CD14-positive monocyte (primary cell): Measurements from ENCODE around the gene ERICH4. TPM values are rescaled to one million over a fixed set of nuclear protein-coding genes. Genes with fewer than 3 reads are reported as not detected.

ENCODE experiments used
- DNase-seq, 3 donors: peaks; one replicate each; pipeline ENCODE4 v3.0.0-alpha.2; 2011 to 2022
- H2AFZ ChIP-seq: 2 replicates; pipeline ENCODE4 v1.6.0; 2012; ENCODE audit warnings: mild to moderate bottlenecking, low read depth, low read length, inconsistent platforms; ENCODE audit not compliant: insufficient read depth, poor library complexity, severe bottlenecking
- H3K27ac ChIP-seq, 2 donors: 1 replicate in 1 of 2; 2 replicates in 1 of 2; pipeline ENCODE4 v1.5.1; 2012 to 2013; ENCODE audit warnings: low read length in 2 of 2, control low read depth in 1 of 2, inconsistent platforms in 1 of 2, low read depth in 1 of 2, mild to moderate bottlenecking in 1 of 2
- H3K27me3 ChIP-seq, 2 donors: one replicate each; pipeline versions ENCODE4 v1.6.0 to v1.6.1; 2011 to 2013; ENCODE audit warnings: low read length in 2 of 2; ENCODE audit not compliant: control insufficient read depth in 2 of 2, insufficient read depth in 2 of 2
- H3K36me3 ChIP-seq, 2 donors: replicated peaks in 1 of 2; 1 replicate in 1 of 2; 2 replicates in 1 of 2; pipeline versions ENCODE4 v1.5.1 to v1.6.1; 2012 to 2013; ENCODE audit warnings: low read length in 2 of 2, control low read depth in 1 of 2, inconsistent platforms in 1 of 2, mild to moderate bottlenecking in 1 of 2; ENCODE audit not compliant: insufficient read depth in 2 of 2, control insufficient read depth in 1 of 2
- H3K4me1 ChIP-seq, 2 donors: 1 replicate in 1 of 2; 2 replicates in 1 of 2; pipeline versions ENCODE4 v1.5.1 to v1.6.1; 2012 to 2013; ENCODE audit warnings: low read length in 2 of 2, control low read depth in 1 of 2, inconsistent platforms in 1 of 2, mild to moderate bottlenecking in 1 of 2, moderate library complexity in 1 of 2; ENCODE audit not compliant: insufficient read depth in 2 of 2, control insufficient read depth in 1 of 2
- H3K4me2 ChIP-seq: replicated peaks from 2 replicates; pipeline ENCODE3; 2012; ENCODE audit warnings: low read length, moderate library complexity, mild to moderate bottlenecking; ENCODE audit not compliant: poor library complexity, severe bottlenecking; ENCODE audit errors: extremely low read depth
- H3K4me3 ChIP-seq, 3 experiments: fragments of 200-600 bp in 1 of 3; sonication (generic) in 1 of 3; replicated peaks in 1 of 3; 1 replicate in 2 of 3; 2 replicates in 1 of 3; pipeline ENCODE4 v1.5.1; 2011 to 2013; ENCODE audit warnings: low read length in 3 of 3, mild to moderate bottlenecking in 3 of 3, control low read depth in 2 of 3, low read depth in 2 of 3, inconsistent platforms in 1 of 3, moderate library complexity in 1 of 3
- H3K79me2 ChIP-seq: 2 replicates; pipeline ENCODE4 v1.6.0; 2012; ENCODE audit warnings: mild to moderate bottlenecking, control low read depth, inconsistent platforms, low read length, moderate library complexity; ENCODE audit not compliant: insufficient read depth
- H3K9ac ChIP-seq: 2 replicates; pipeline ENCODE4 v1.6.0; 2017; ENCODE audit warnings: low read length, mild to moderate bottlenecking; ENCODE audit not compliant: insufficient read depth, poor library complexity, severe bottlenecking
- H3K9me3 ChIP-seq, 2 donors: replicated peaks in 1 of 2; 1 replicate in 1 of 2; 2 replicates in 1 of 2; pipeline versions ENCODE4 v1.5.1 to v1.6.1; 2012 to 2013; ENCODE audit warnings: low read length in 2 of 2, control low read depth in 1 of 2; ENCODE audit not compliant: control insufficient read depth in 1 of 2, insufficient read depth in 1 of 2
- H4K20me1 ChIP-seq: 2 replicates; pipeline ENCODE4 v1.6.0; 2012; ENCODE audit warnings: mild to moderate bottlenecking, low read length, control low read depth, moderate library complexity; ENCODE audit not compliant: insufficient read depth
- H3K27ac Mint-ChIP-seq, 7 donors: one replicate each; pipeline ENCODE4 v1.8.0; 2020; ENCODE audit warnings: mild to moderate bottlenecking in 7 of 7, mixed read lengths in 7 of 7, moderate library complexity in 6 of 7, inconsistent platforms in 2 of 7
- H3K27me3 Mint-ChIP-seq, 3 donors: one replicate each; pipeline ENCODE4 v1.8.0; 2021 to 2022; ENCODE audit warnings: low read depth in 3 of 3, mild to moderate bottlenecking in 3 of 3, mixed read lengths in 3 of 3, moderate library complexity in 3 of 3, inconsistent platforms in 1 of 3
- H3K36me3 Mint-ChIP-seq, 2 donors: one replicate each; pipeline ENCODE4 v1.8.0; 2020; ENCODE audit warnings: mixed read lengths in 2 of 2, inconsistent platforms in 1 of 2, mild to moderate bottlenecking in 1 of 2
- H3K4me1 Mint-ChIP-seq: one replicate; pipeline ENCODE4 v1.8.0; 2020; ENCODE audit warnings: mild to moderate bottlenecking, mixed read lengths
- H3K4me3 Mint-ChIP-seq, 2 donors: one replicate each; pipeline ENCODE4 v1.8.0; 2020; ENCODE audit warnings: mild to moderate bottlenecking in 2 of 2, mixed read lengths in 2 of 2, moderate library complexity in 1 of 2
- H3K9me3 Mint-ChIP-seq, 7 donors: one replicate each; pipeline ENCODE4 v1.8.0; 2020 to 2022; ENCODE audit warnings: mixed read lengths in 7 of 7, mild to moderate bottlenecking in 6 of 7, moderate library complexity in 6 of 7, inconsistent platforms in 2 of 7
- CTCF ChIP-seq: fragments of 200-600 bp; IDR thresholded peaks from one replicate; pipeline ENCODE4 v1.8.0; 2022; ENCODE audit warnings: antibody characterized with exemption, mild to moderate bottlenecking
- WGBS: methylation state at CpG from one replicate; pipeline ENCODE4 v1.1.5; 2013; ENCODE audit warnings: missing lambda C conversion rate; ENCODE audit not compliant: insufficient coverage; 5-methylcytosine and 5-hydroxymethylcytosine counted together
- intact Hi-C, 2 donors: fragments of 100-400 bp; cut with micrococcal nuclease; formaldehyde crosslinking; loops; one replicate each; pipeline versions ENCODE4 v1.15.0 to v1.15.1; 2023
- polyA plus RNA-seq, 3 donors: library from polyadenylated mRNA; depleted of rRNA in 1 of 3; unstranded in 2 of 3; stranded (reverse) in 1 of 3; fragments of 300-500 nt in 2 of 3; fragments of >200 nt in 1 of 3; fragmentation: Illumina TruSeq in 2 of 3; gene quantifications; 1 replicate in 2 of 3; 2 replicates in 1 of 3; pipeline ENCODE4 v1.2.3, GENCODE V29; 2012 to 2021

ERICH4 gene
- polyA plus RNA-seq, 3 donors = 0.09 TPM; not detected in 2

DNA sequence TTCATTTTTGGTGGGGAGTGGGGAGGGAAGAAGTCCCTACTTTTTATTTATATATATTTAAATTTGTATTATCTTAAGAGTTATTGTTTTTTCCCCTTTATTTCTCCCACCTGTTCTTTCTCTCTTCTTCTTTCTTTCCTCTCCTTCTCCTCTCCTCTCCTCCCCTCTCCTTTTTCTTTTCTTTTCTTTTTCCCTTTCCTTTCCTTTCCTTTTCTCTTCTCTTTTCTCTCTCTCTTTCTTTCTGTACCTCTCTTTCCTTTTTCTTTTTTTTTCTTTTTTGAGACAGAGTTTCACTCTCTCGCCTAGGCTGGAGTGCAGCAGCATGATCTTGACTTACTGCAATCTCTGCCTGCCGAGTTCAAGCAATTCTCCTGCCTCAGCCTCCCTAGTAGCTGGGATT, 43.4 kb upstream of the ERICH4 start:
- Mint-ChIP-seq H3K27me3 (no peaks in the 10 kb centered on the region), H3K4me1 (peaks cover 39% of the 10 kb centered on the region)

DNA sequence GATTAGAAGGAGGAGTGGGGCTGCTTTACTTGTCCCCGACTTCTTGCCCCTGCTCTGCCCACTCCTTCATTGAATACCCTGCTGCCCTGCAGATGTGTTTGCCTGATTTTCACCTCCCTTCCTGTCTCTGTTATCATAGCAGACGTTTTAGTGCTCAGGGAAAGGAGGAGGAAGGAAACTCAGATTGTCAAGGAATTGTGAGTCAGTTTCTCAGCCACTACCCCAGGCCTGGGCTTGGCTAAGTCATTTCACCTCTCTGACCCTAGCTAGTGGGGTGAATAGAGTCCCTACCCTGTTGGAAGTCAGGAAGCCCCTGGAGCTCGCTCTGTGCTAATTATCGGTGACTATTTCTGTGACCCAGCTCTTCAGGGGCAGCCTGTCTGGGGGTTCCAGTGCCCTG, 41.5 kb upstream of the ERICH4 start:
- Histone ChIP-seq H3K9ac (no peak overlapping the region), H3K36me3 (peaks cover 11 to 26% of the 10 kb centered on the region in 2 donors), H2AFZ (no peak overlapping the region), H3K9me3 (no peaks in the 10 kb centered on the region), H3K4me3 (no peak overlapping the region), H4K20me1 (peaks cover 7% of the 10 kb centered on the region), H3K4me2 (no peak overlapping the region), H3K4me1 (peaks cover 32 to 34% of the 10 kb centered on the region in 2 donors), H3K27ac (peak overlapping the region in 1 of 2 donors; percentile 11), H3K27me3 (no peaks in the 10 kb centered on the region), H3K79me2 (peaks cover 88% of the 10 kb centered on the region)
- TF ChIP-seq CTCF = no peak
- no peaks in the 10 kb centered on the region for H3K9me3 Mint-ChIP-seq
- H3K4me1 Mint-ChIP-seq = peaks cover 40% of the 10 kb centered on the region
- no CpG with 5 or more reads among the region's 4 CpGs for WGBS
- no peak overlapping the region for H3K4me3 Mint-ChIP-seq
- intact Hi-C loops = no loop called here
- H3K27me3 Mint-ChIP-seq = no peaks in the 10 kb centered on the region
- H3K27ac Mint-ChIP-seq = peak overlapping the region in 3 of 7 donors; percentile 9 to 79 (median 59)
- peaks cover 15 to 34% of the 10 kb centered on the region in 2 donors for H3K36me3 Mint-ChIP-seq
- no peak for DNase-seq

More for the DNA sequence above, 43.4 kb upstream of the ERICH4 start:
- peaks cover 7% of the 10 kb centered on the region for H4K20me1 ChIP-seq
- Mint-ChIP-seq H3K4me3 (no peak overlapping the region), H3K36me3 (peaks cover 15 to 31% of the 10 kb centered on the region in 2 donors), H3K9me3 (no peaks in the 10 kb centered on the region), H3K27ac (peak overlapping the region in 4 of 7 donors; percentile 14 to 87 (median 32))
- no peaks in the 10 kb centered on the region for H3K9me3 ChIP-seq
- no peak for DNase-seq
- H3K27me3 ChIP-seq = no peaks in the 10 kb centered on the region
- H2AFZ ChIP-seq = no peak overlapping the region
- H3K79me2 ChIP-seq = peaks cover 90% of the 10 kb centered on the region
- peaks cover 27 to 29% of the 10 kb centered on the region in 2 donors for H3K4me1 ChIP-seq
- intact Hi-C loops = loop anchor here (1.0 to 5.0 kb wide), 3 partner anchors 8 to 37 kb away; partner anchors contain the start of gene B9D2 (in 1 of the 2)
- H3K36me3 ChIP-seq = peaks cover 11 to 26% of the 10 kb centered on the region in 2 donors
- no peak overlapping the region for H3K4me3 ChIP-seq
- H3K27ac ChIP-seq = no peak overlapping the region
- H3K9ac ChIP-seq = no peak overlapping the region
- TF ChIP-seq CTCF = no peak
- WGBS = 100% methylated on average over 2 of the region's 2 CpGs
- no peak overlapping the region for H3K4me2 ChIP-seq
